Measurements from ENCODE around the gene LRBA. TPM values are rescaled to one million over a fixed set of nuclear protein-coding genes. Genes with fewer than 3 reads are reported as not detected.

The LRBA gene
- total and polyA plus RNA-seq, 2 of the 4 experiments (the other 2 are of a cell fraction), result 10.2 to 51.6 TPM

- no peak overlapping the region for H3K4me3 ChIP-seq (ENCODE audit: insufficient read depth, low read depth, low read length)
- TF ChIP-seq ELK1 (IDR thresholded peaks at IDR 0.05; ENCODE audit: borderline replicate concordance, low read depth, low read length) (no peak), CTCF (conservative IDR thresholded peaks at IDR 0.05; ENCODE audit: low read depth, low read length) (no peak), RCOR1 (IDR thresholded peaks at IDR 0.05; ENCODE audit: insufficient replicate concordance, low read length) (no peak), FOS (IDR thresholded peaks at IDR 0.05; ENCODE audit: low read depth, low read length) (no peak), SMC3 (IDR thresholded peaks at IDR 0.05; ENCODE audit: low read depth, low read length) (no peak), CEBPB (IDR thresholded peaks at IDR 0.05; ENCODE audit: low read depth, low read length) (no peak), MAZ (IDR thresholded peaks at IDR 0.05; ENCODE audit: borderline replicate concordance, low read depth, low read length) (no peak), POLR2A (IDR thresholded peaks at IDR 0.05; ENCODE audit: low read depth, low read length) (no peak), NFE2L2 (IDR thresholded peaks at IDR 0.05; ENCODE audit: low read depth, low read length) (no peak), MAFK (IDR thresholded peaks at IDR 0.05; ENCODE audit: low read depth, low read length) (no peak), CHD1 (IDR thresholded peaks at IDR 0.05; ENCODE audit: low read depth, low read length) (no peak), RFX5 (IDR thresholded peaks at IDR 0.05; ENCODE audit: low read depth, low read length) (no peak), RAD21 (IDR thresholded peaks at IDR 0.05; ENCODE audit: low read length) (no peak), MXI1 (IDR thresholded peaks at IDR 0.05; ENCODE audit: borderline replicate concordance, low read depth, low read length) (no peak), BHLHE40 (IDR thresholded peaks at IDR 0.05; ENCODE audit: low read depth, low read length) (no peak)
- TF ChIP-seq, protein P1, sequence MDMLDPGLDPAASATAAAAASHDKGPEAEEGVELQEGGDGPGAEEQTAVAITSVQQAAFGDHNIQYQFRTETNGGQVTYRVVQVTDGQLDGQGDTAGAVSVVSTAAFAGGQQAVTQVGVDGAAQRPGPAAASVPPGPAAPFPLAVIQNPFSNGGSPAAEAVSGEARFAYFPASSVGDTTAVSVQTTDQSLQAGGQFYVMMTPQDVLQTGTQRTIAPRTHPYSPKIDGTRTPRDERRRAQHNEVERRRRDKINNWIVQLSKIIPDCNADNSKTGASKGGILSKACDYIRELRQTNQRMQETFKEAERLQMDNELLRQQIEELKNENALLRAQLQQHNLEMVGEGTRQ (IDR thresholded peaks at IDR 0.05; ENCODE audit: low read depth, low read length), result no peak
- no peak overlapping the region for H2AK9ac ChIP-seq (replicated peaks; ENCODE audit: low read depth, low read length, poor library complexity)
- H4K20me1 ChIP-seq (ENCODE audit: insufficient read depth, low read length), result no peaks in the 10 kb centered on the region
- no peak overlapping the region for H3K27ac ChIP-seq (ENCODE audit: insufficient read depth, low read length)
- H3K56ac ChIP-seq (ENCODE audit: extremely low read depth, insufficient read depth, low read length), result no peak overlapping the region
- H3K4me2 ChIP-seq (ENCODE audit: low read depth, low read length), result no peak overlapping the region
- no peak overlapping the region for H2BK15ac ChIP-seq (ENCODE audit: low read depth, low read length)
- H3K79me1 ChIP-seq (ENCODE audit: low read depth in 1 of 2, low read length in 2 of 2), result no peaks in the 10 kb centered on the region
- no peaks in the 10 kb centered on the region for H3K36me3 ChIP-seq (ENCODE audit: control insufficient read depth, insufficient read depth, low read length)
- H3K23ac ChIP-seq (ENCODE audit: low read depth, low read length), result no peak overlapping the region
- no peak overlapping the region for H3K14ac ChIP-seq (replicated peaks; ENCODE audit: low read depth, low read length)
- dilution Hi-C loops (cut with HindIII; ENCODE audit: low sequenced_read_pairs, unreplicated experiment) (no loop called here), in situ Hi-C loops (cut with MboI; ENCODE audit: low sequenced_read_pairs) (no loop called here), intact Hi-C loops (cut with micrococcal nuclease) (no loop called here)
- ChIA-PET POLR2A (ENCODE audit: unreplicated experiment) (no interaction called here), CTCF (no interaction called here)
- H3K4ac ChIP-seq (ENCODE audit: low read depth, low read length), result no peak overlapping the region
- DNase-seq (no peak), ATAC-seq (ENCODE audit: low read depth) (no peak)
- no peak overlapping the region for H2BK120ac ChIP-seq (ENCODE audit: low read depth, low read length)
- H2AFZ ChIP-seq (replicated peaks; ENCODE audit: low read length, poor library complexity), result no peak overlapping the region
- no peak overlapping the region for H4K5ac ChIP-seq (ENCODE audit: low read depth, low read length)
- H3K9me3 ChIP-seq (ENCODE audit: control insufficient read depth, insufficient read depth, low read length), result no peaks in the 10 kb centered on the region
- no TSS peak for BruUV-seq (replicated peaks)
- H3K4me1 ChIP-seq (ENCODE audit: control insufficient read depth, insufficient read depth, low read length), result no peaks in the 10 kb centered on the region
- H4K91ac ChIP-seq (ENCODE audit: insufficient read depth, low read depth, low read length), result no peak overlapping the region
- no peaks in the 10 kb centered on the region for H3K9me1 ChIP-seq (ENCODE audit: insufficient read depth, low read length)
- no peak overlapping the region for H2BK5ac ChIP-seq (ENCODE audit: low read depth, low read length, poor library complexity, severe bottlenecking)
- H2BK20ac ChIP-seq (ENCODE audit: low read depth, low read length), result no peak overlapping the region
- 80% methylated on average over 1 of the region's 3 CpGs; no CpG with 5 or more reads in 1 of the 2 experiments for WGBS, 2 experiments (ENCODE audit: extremely low coverage in 2 of 2, insufficient read length in 1 of 2)
- no peak overlapping the region for H2AK5ac ChIP-seq (ENCODE audit: low read depth, low read length)
- H4K8ac ChIP-seq (ENCODE audit: low read depth in 2 of 2, low read length in 2 of 2), result no peak overlapping the region
- no peaks in the 10 kb centered on the region for H3K27me3 ChIP-seq (ENCODE audit: control insufficient read depth, insufficient read depth, low read length)
- no peak overlapping the region for H3K9ac ChIP-seq (ENCODE audit: low read depth, low read length)
- H3K18ac ChIP-seq (ENCODE audit: low read depth, low read length), result no peak overlapping the region
Observed at GRCh38 chr4:151045907-151046306, 30.8 kb upstream of the LRBA start.
